NB4 (cell line): ENCODE results near the gene TRMT1L.

Source experiments
- CTCF ChIP-seq: IDR thresholded peaks from one replicate; pipeline ENCODE4 v1.5.1; 2012; ENCODE audit warnings: low read depth, low read length
- MAX ChIP-seq: IDR thresholded peaks from 2 replicates; pipeline ENCODE4 v1.6.1; 2011; ENCODE audit warnings: low read depth, low read length
- POLR2A ChIP-seq: IDR thresholded peaks from 2 replicates; pipeline ENCODE4 v1.6.1; 2011; ENCODE audit warnings: mild to moderate bottlenecking; ENCODE audit not compliant: insufficient read length; ENCODE audit errors: extremely low read depth

- no peak for TF ChIP-seq CTCF
- no peak for TF ChIP-seq MAX
- no peak for TF ChIP-seq POLR2A
Measured at GRCh38 chr1:185077374-185077773, 79.4 kb downstream of the TRMT1L start.
